Suprapubic skin (tissue), 4 donors: Measurements from ENCODE around the gene C14orf132. TPM values are rescaled to one million over a fixed set of nuclear protein-coding genes. Genes with fewer than 3 reads are reported as not detected.

Source experiments
- DNase-seq, 2 donors: peaks; one replicate each; pipeline ENCODE4 v3.0.0-alpha.2; 2019; ENCODE audit warnings: low spot score in 2 of 2
- H3K27ac ChIP-seq: fragments of 200-600 bp; sonication (generic); one replicate; pipeline ENCODE4 v1.5.1; 2019
- H3K27me3 ChIP-seq: fragments of 200-600 bp; sonication (generic); one replicate; pipeline ENCODE4 v1.5.1; 2019
- H3K36me3 ChIP-seq: fragments of 200-600 bp; sonication (generic); one replicate; pipeline ENCODE4 v1.5.1; 2019
- H3K4me1 ChIP-seq: fragments of 200-600 bp; sonication (generic); one replicate; pipeline ENCODE4 v1.5.1; 2019
- H3K4me3 ChIP-seq: fragments of 200-600 bp; sonication (generic); one replicate; pipeline ENCODE4 v1.5.1; 2019; ENCODE audit warnings: mild to moderate bottlenecking
- H3K9me3 ChIP-seq: fragments of 200-600 bp; sonication (generic); one replicate; pipeline ENCODE4 v1.5.1; 2019
- CTCF ChIP-seq, 2 donors: fragments of 200-600 bp in 1 of 2; fragments of 450-650 bp in 1 of 2; sonication (generic) in 1 of 2; IDR thresholded peaks; one replicate each; pipeline ENCODE4 v1.5.1; 2016 to 2019; ENCODE audit warnings: antibody characterized with exemption in 2 of 2, mild to moderate bottlenecking in 1 of 2, moderate library complexity in 1 of 2
- EP300 ChIP-seq: sonication (generic); formaldehyde crosslinking; IDR thresholded peaks from one replicate; pipeline ENCODE4 v1.6.1; 2017; ENCODE audit warnings: antibody characterized with exemption
- POLR2A ChIP-seq, 2 donors: fragments of 450-650 bp; IDR thresholded peaks; one replicate each; pipeline ENCODE4 v1.6.1; 2017; ENCODE audit warnings: antibody characterized with exemption in 2 of 2, mild to moderate bottlenecking in 2 of 2, moderate library complexity in 2 of 2
- POLR2AphosphoS5 ChIP-seq, 3 donors: sonication (generic); formaldehyde crosslinking; IDR thresholded peaks; one replicate each; pipeline ENCODE4 v1.6.1; 2017; ENCODE audit warnings: antibody characterized with exemption in 3 of 3
- WGBS: methylation state at CpG from one replicate; pipeline ENCODE4 v1.1.5; 2018; 5-methylcytosine and 5-hydroxymethylcytosine counted together
- total RNA-seq, 4 donors: library from RNA; depleted of rRNA; stranded (reverse); fragments of >200 nt; gene quantifications; one replicate each; pipeline ENCODE4 v1.1.0, GENCODE V29; 2016

C14orf132 gene
- total RNA-seq, 4 donors from 2014 or later: 16.2 to 34.4 (median 27.9) TPM

DNA sequence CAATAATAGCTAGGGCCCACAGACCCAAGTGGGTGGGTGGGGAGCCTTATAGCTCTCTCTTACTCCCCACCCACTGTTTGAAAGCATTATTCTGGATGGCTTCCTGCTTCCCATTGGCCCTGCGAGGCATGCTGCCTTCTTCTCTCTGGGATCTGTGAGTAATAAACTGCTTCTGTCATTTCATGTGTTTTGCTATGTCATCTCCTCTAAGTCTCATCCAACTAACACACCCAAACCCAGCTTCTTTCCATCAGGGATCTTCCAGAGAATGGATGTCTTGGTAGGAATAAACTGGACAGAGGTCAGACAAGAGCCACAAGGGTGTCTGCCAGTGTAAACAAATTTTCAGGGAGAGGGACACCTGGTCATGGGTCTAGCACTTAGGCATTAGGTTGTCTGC, 99.1 kb downstream of the C14orf132 start:
- no peak for DNase-seq
- TF ChIP-seq CTCF (IDR thresholded peaks at IDR 0.05) (no peak), POLR2A (IDR thresholded peaks at IDR 0.05) (no peak), POLR2AphosphoS5 (IDR thresholded peaks at IDR 0.05) (no peak), EP300 (no peak)
- Histone ChIP-seq H3K9me3 (no peaks in the 10 kb centered on the region), H3K4me1 (no peaks in the 10 kb centered on the region), H3K36me3 (no peaks in the 10 kb centered on the region), H3K27ac (no peak overlapping the region), H3K27me3 (peaks cover 2% of the 10 kb centered on the region), H3K4me3 (no peak overlapping the region)
- WGBS: 79% methylated on average over 1 of the region's 1 CpG

DNA sequence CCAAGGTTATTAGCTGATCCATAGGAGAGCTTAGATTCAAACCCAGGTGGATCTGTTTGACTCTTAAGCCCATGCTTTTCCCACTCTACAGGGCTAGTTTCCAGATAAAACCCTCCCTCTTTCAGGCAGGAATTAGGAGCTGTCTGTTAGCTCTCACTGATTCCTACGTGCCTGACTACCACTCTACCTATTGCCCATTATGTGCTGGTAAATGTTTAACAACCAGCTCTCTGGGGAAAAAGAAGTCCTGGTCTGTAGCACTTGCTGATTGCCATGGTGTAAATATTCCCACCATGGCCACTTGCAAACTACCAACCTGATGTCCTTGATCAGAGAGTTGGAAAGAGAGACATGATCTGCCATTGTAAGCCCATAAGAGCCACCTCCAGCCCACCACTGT, 100.0 kb downstream of the C14orf132 start:
- H3K4me3 ChIP-seq: no peak overlapping the region
- H3K4me1 ChIP-seq: no peaks in the 10 kb centered on the region
- TF ChIP-seq CTCF (IDR thresholded peaks at IDR 0.05) (no peak), POLR2A (IDR thresholded peaks at IDR 0.05) (no peak), EP300 (no peak), POLR2AphosphoS5 (IDR thresholded peaks at IDR 0.05) (no peak)
- no peaks in the 10 kb centered on the region for H3K27me3 ChIP-seq
- WGBS: 75% methylated on average over 1 of the region's 1 CpG
- DNase-seq: no peak
- no peaks in the 10 kb centered on the region for H3K9me3 ChIP-seq
- no peak overlapping the region for H3K27ac ChIP-seq
- H3K36me3 ChIP-seq: no peaks in the 10 kb centered on the region

- no peak for TF ChIP-seq POLR2AphosphoS5 (IDR thresholded peaks at IDR 0.05)
- no peak for TF ChIP-seq EP300
- no peak for TF ChIP-seq POLR2A (IDR thresholded peaks at IDR 0.05)
- no peak for TF ChIP-seq CTCF (IDR thresholded peaks at IDR 0.05)
- H3K9me3 ChIP-seq: no peaks in the 10 kb centered on the region
- no peaks in the 10 kb centered on the region for H3K36me3 ChIP-seq
- no peaks in the 10 kb centered on the region for H3K27me3 ChIP-seq
- 81% methylated on average over 2 of the region's 2 CpGs for whole genome bisulfite sequencing
- H3K4me1 ChIP-seq: no peaks in the 10 kb centered on the region
- no peak overlapping the region for H3K27ac ChIP-seq
- DNase-seq: no peak
- no peak overlapping the region for H3K4me3 ChIP-seq
Measured at GRCh38 chr14:96139879-96140278, 100.7 kb downstream of the C14orf132 start.

DNA sequence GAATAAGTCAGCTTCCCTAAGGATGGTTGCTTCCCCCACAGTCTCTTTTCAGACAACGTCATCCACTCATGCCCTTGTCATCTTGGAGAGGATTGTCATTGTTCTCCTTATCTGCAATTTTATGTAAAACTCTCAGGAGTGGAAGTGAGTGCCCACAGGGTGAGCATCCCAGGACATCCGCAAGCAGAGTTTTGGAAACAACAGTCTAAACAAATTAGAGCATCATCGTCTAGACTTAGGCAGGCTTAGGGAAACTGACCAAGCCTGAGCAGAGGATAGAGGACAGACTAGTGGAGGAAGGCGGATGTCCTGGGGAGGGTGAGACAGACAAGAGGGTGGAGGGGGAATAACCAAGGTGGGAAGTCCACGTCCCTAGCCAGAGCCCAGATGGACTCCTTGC, 101.8 kb downstream of the C14orf132 start:
- H3K27me3 ChIP-seq: no peaks in the 10 kb centered on the region
- H3K4me1 ChIP-seq: peaks cover 10% of the 10 kb centered on the region
- WGBS: 83% methylated on average over 5 of the region's 5 CpGs
- no peaks in the 10 kb centered on the region for H3K9me3 ChIP-seq
- H3K4me3 ChIP-seq: no peak overlapping the region
- no peak overlapping the region for H3K27ac ChIP-seq
- H3K36me3 ChIP-seq: no peaks in the 10 kb centered on the region
- TF ChIP-seq EP300 (no peak), CTCF (IDR thresholded peaks at IDR 0.05) (no peak), POLR2AphosphoS5 (IDR thresholded peaks at IDR 0.05) (no peak), POLR2A (IDR thresholded peaks at IDR 0.05) (no peak)
- no peak for DNase-seq

Other genes starting within 250 kb of the C14orf132 start
- not detected for gene TUNAR, start 162.5 kb upstream of the C14orf132 start, total RNA-seq
- gene BDKRB2, start 165.5 kb downstream of the C14orf132 start, total RNA-seq: 10 to 100 TPM in 3 of 4 donors, 1 to 10 TPM in 1; 9.7 to 17.9 (median 14.3) TPM
- 1 to 10 TPM; 2.6 to 6.5 (median 4.1) TPM for gene BDKRB1, start 216.8 kb downstream of the C14orf132 start, total RNA-seq